HEK293 (cell line): ENCODE measurements around the gene RABEP2.

Experiments
- FEZF1 ChIP-seq: fragments of 450-650 bp; formaldehyde crosslinking; IDR thresholded peaks from 2 replicates; pipeline ENCODE4 v1.5.1; 2016; ENCODE audit warnings: missing biosample characterization, missing genetic modification characterization
- HOXD13 ChIP-seq: sonication (generic); formaldehyde crosslinking; IDR thresholded peaks from 2 replicates; pipeline ENCODE4 v1.8.0; 2022; ENCODE audit warnings: missing genetic modification reagents, borderline replicate concordance
- MEIS1 ChIP-seq: sonication (generic); formaldehyde crosslinking; IDR thresholded peaks from 2 replicates; pipeline ENCODE4 v1.8.1; 2022; ENCODE audit warnings: missing genetic modification reagents, mild to moderate bottlenecking, borderline replicate concordance
- MYNN ChIP-seq: fragments of 450-650 bp; formaldehyde crosslinking; IDR thresholded peaks from 2 replicates; pipeline ENCODE4 v1.5.1; 2016; ENCODE audit warnings: missing biosample characterization, missing genetic modification characterization, borderline replicate concordance
- OSR2 ChIP-seq: fragments of 450-650 bp; formaldehyde crosslinking; IDR thresholded peaks from 2 replicates; pipeline ENCODE4 v1.5.1; 2016; ENCODE audit warnings: missing biosample characterization, missing genetic modification characterization
- REST ChIP-seq: fragments of 450-650 bp; formaldehyde crosslinking; IDR thresholded peaks from 2 replicates; pipeline ENCODE4 v1.5.1; 2016; ENCODE audit warnings: missing biosample characterization, missing genetic modification characterization
- SALL2 ChIP-seq: fragments of 450-650 bp; formaldehyde crosslinking; IDR thresholded peaks from 2 replicates; pipeline ENCODE4 v1.5.0; 2017; ENCODE audit warnings: missing biosample characterization, mild to moderate bottlenecking, missing genetic modification characterization, borderline replicate concordance
- SP3 ChIP-seq: fragments of 450-650 bp; formaldehyde crosslinking; IDR thresholded peaks from 2 replicates; pipeline ENCODE4 v1.5.1; 2016; ENCODE audit warnings: missing biosample characterization, missing genetic modification characterization
- ZBTB8A ChIP-seq: fragments of 450-650 bp; formaldehyde crosslinking; IDR thresholded peaks from 2 replicates; pipeline ENCODE4 v1.5.1; 2016; ENCODE audit warnings: missing biosample characterization, missing genetic modification characterization
- ZEB2 ChIP-seq: fragments of 450-650 bp; formaldehyde crosslinking; IDR thresholded peaks from 2 replicates; pipeline ENCODE4 v1.5.1; 2016; ENCODE audit warnings: missing biosample characterization, missing genetic modification characterization
- ZFP69B ChIP-seq: fragments of 450-650 bp; formaldehyde crosslinking; IDR thresholded peaks from 2 replicates; pipeline ENCODE4 v1.5.1; 2016; ENCODE audit warnings: missing biosample characterization, missing genetic modification characterization
- ZNF19 ChIP-seq: fragments of 450-650 bp; formaldehyde crosslinking; IDR thresholded peaks from 2 replicates; pipeline ENCODE4; 2016; ENCODE audit warnings: missing biosample characterization, missing genetic modification characterization, low read depth
- ZNF214 ChIP-seq: fragments of 450-650 bp; formaldehyde crosslinking; IDR thresholded peaks from 2 replicates; pipeline ENCODE4 v1.5.1; 2017; ENCODE audit warnings: missing biosample characterization, mild to moderate bottlenecking, missing genetic modification characterization, borderline replicate concordance
- ZNF23 ChIP-seq: fragments of 450-650 bp; formaldehyde crosslinking; IDR thresholded peaks from 2 replicates; pipeline ENCODE4 v1.5.1; 2016; ENCODE audit warnings: missing biosample characterization, missing genetic modification characterization, borderline replicate concordance
- ZNF248 ChIP-seq: fragments of 450-650 bp; formaldehyde crosslinking; IDR thresholded peaks from 2 replicates; pipeline ENCODE4 v1.5.1; 2017; ENCODE audit warnings: missing biosample characterization, missing genetic modification characterization
- ZNF292 ChIP-seq: fragments of 450-650 bp; formaldehyde crosslinking; IDR thresholded peaks from 2 replicates; pipeline ENCODE4 v1.5.1; 2016; ENCODE audit warnings: low read depth, missing biosample characterization, missing genetic modification characterization, borderline replicate concordance
- ZNF449 ChIP-seq: fragments of 450-650 bp; formaldehyde crosslinking; IDR thresholded peaks from 2 replicates; pipeline ENCODE4 v1.5.1; 2017; ENCODE audit warnings: missing biosample characterization, mild to moderate bottlenecking, missing genetic modification characterization, moderate library complexity
- ZNF510 ChIP-seq: fragments of 450-650 bp; formaldehyde crosslinking; IDR thresholded peaks from 2 replicates; pipeline ENCODE4 v1.5.1; 2018; ENCODE audit warnings: mild to moderate bottlenecking, missing genetic modification characterization, missing biosample characterization; ENCODE audit not compliant: insufficient replicate concordance
- ZNF623 ChIP-seq: fragments of 450-650 bp; formaldehyde crosslinking; IDR thresholded peaks from 2 replicates; pipeline ENCODE4 v1.5.1; 2016; ENCODE audit warnings: missing biosample characterization, missing genetic modification characterization
- ZNF639 ChIP-seq: fragments of 450-650 bp; formaldehyde crosslinking; IDR thresholded peaks from 2 replicates; pipeline ENCODE4 v1.5.1; 2016; ENCODE audit warnings: missing biosample characterization, missing genetic modification characterization
- ZNF701 ChIP-seq: fragments of 450-650 bp; formaldehyde crosslinking; IDR thresholded peaks from 2 replicates; pipeline ENCODE4 v1.5.1; 2016; ENCODE audit warnings: missing biosample characterization, missing genetic modification characterization
- ZNF76 ChIP-seq: fragments of 450-650 bp; formaldehyde crosslinking; IDR thresholded peaks from 2 replicates; pipeline ENCODE4; 2016; ENCODE audit warnings: low read depth, missing biosample characterization, missing genetic modification characterization, borderline replicate concordance
- ZNF830 ChIP-seq: fragments of 450-650 bp; IDR thresholded peaks from 2 replicates; pipeline ENCODE4 v1.5.0; 2018; ENCODE audit warnings: missing biosample characterization, missing genetic modification characterization, low read depth, mild to moderate bottlenecking, moderate library complexity
- ZXDB ChIP-seq: fragments of 450-650 bp; formaldehyde crosslinking; IDR thresholded peaks from 2 replicates; pipeline ENCODE4 v1.5.1; 2016; ENCODE audit warnings: missing biosample characterization, missing genetic modification characterization
- TF ChIP-seq, protein P1 (sequence below): fragments of 450-650 bp; formaldehyde crosslinking; IDR thresholded peaks from 2 replicates; pipeline ENCODE4 v1.5.1; 2017; ENCODE audit warnings: missing biosample characterization, missing genetic modification characterization
- TF ChIP-seq, protein P2 (sequence below): fragments of 450-650 bp; formaldehyde crosslinking; IDR thresholded peaks from 2 replicates; pipeline ENCODE4 v1.5.1; 2016; ENCODE audit warnings: missing biosample characterization, missing genetic modification characterization
- TF ChIP-seq, protein P3 (sequence below): fragments of 450-650 bp; formaldehyde crosslinking; IDR thresholded peaks from 2 replicates; pipeline ENCODE4 v1.5.1; 2016; ENCODE audit warnings: missing biosample characterization, missing genetic modification characterization

RABEP2 gene

GRCh38 chr16:28925386-28926228, 569 bp upstream of the RABEP2 start (continued):
- TF ChIP-seq ZNF214 (tag by site-specific recombination), result no peak
- peak; percentile 75 for TF ChIP-seq ZBTB8A
- no peak for TF ChIP-seq ZNF701 (tag by site-specific recombination)
- TF ChIP-seq ZNF449 (tag by site-specific recombination), result 0 out of 2 replicates have a peak, but pooled peaks have one; percentile 26
- no peak for TF ChIP-seq MYNN
- peak; percentile 87 for TF ChIP-seq ZXDB
- TF ChIP-seq ZEB2 (tag by site-specific recombination), result no peak; the same call in 1 of the 2 replicates
- TF ChIP-seq ZNF510 (tag by site-specific recombination), result no peak
- no peak for TF ChIP-seq ZNF623
- peak; percentile 93 for TF ChIP-seq ZFP69B (tag by site-specific recombination)
- TF ChIP-seq, protein P1, sequence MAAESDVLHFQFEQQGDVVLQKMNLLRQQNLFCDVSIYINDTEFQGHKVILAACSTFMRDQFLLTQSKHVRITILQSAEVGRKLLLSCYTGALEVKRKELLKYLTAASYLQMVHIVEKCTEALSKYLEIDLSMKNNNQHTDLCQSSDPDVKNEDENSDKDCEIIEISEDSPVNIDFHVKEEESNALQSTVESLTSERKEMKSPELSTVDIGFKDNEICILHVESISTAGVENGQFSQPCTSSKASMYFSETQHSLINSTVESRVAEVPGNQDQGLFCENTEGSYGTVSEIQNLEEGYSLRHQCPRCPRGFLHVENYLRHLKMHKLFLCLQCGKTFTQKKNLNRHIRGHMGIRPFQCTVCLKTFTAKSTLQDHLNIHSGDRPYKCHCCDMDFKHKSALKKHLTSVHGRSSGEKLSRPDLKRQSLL (tag by site-specific recombination), result no peak
- TF ChIP-seq, protein P2, sequence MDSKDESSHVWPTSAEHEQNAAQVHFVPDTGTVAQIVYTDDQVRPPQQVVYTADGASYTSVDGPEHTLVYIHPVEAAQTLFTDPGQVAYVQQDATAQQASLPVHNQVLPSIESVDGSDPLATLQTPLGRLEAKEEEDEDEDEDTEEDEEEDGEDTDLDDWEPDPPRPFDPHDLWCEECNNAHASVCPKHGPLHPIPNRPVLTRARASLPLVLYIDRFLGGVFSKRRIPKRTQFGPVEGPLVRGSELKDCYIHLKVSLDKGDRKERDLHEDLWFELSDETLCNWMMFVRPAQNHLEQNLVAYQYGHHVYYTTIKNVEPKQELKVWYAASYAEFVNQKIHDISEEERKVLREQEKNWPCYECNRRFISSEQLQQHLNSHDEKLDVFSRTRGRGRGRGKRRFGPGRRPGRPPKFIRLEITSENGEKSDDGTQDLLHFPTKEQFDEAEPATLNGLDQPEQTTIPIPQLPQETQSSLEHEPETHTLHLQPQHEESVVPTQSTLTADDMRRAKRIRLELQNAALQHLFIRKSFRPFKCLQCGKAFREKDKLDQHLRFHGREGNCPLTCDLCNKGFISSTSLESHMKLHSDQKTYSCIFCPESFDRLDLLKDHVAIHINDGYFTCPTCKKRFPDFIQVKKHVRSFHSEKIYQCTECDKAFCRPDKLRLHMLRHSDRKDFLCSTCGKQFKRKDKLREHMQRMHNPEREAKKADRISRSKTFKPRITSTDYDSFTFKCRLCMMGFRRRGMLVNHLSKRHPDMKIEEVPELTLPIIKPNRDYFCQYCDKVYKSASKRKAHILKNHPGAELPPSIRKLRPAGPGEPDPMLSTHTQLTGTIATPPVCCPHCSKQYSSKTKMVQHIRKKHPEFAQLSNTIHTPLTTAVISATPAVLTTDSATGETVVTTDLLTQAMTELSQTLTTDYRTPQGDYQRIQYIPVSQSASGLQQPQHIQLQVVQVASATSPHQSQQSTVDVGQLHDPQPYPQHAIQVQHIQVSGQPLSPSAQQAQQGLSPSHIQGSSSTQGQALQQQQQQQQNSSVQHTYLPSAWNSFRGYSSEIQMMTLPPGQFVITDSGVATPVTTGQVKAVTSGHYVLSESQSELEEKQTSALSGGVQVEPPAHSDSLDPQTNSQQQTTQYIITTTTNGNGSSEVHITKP, result peak; percentile 95
- no peak for TF ChIP-seq ZNF639 (tag by site-specific recombination)
- no peak; the same call in 1 of the 2 replicates for TF ChIP-seq ZNF76
- no peak for TF ChIP-seq MEIS1 (CRISPR knock-in tag)
- TF ChIP-seq REST, result no peak
- no peak for TF ChIP-seq FEZF1
- no peak for TF ChIP-seq HOXD13
- TF ChIP-seq ZNF19 (tag by site-specific recombination), result no peak
- no peak for TF ChIP-seq SALL2 (tag by site-specific recombination)
- no peak for TF ChIP-seq ZNF248 (tag by site-specific recombination)
- TF ChIP-seq OSR2 (tag by site-specific recombination), result no peak
- TF ChIP-seq SP3 (tag by site-specific recombination), result peak; percentile 52
- no peak for TF ChIP-seq ZNF292
- TF ChIP-seq ZNF23 (tag by site-specific recombination), result no peak
- TF ChIP-seq ZNF830 (tag by site-specific recombination), result no peak
- TF ChIP-seq, protein P3, sequence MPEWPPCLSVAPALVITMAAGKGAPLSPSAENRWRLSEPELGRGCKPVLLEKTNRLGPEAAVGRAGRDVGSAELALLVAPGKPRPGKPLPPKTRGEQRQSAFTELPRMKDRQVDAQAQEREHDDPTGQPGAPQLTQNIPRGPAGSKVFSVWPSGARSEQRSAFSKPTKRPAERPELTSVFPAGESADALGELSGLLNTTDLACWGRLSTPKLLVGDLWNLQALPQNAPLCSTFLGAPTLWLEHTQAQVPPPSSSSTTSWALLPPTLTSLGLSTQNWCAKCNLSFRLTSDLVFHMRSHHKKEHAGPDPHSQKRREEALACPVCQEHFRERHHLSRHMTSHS, result no peak
